Immature natural killer cell (primary cell): ENCODE data around the gene IDI2. TPM values are rescaled to one million over a fixed set of nuclear protein-coding genes. Genes with fewer than 3 reads are reported as not detected.
A peak's percentile ranks its signal among the peaks of the same experiment; 100 is the strongest.

Experiments
- DNase-seq, 3 donors: peaks; one replicate each; pipeline ENCODE4 v3.0.0; 2022; ENCODE audit warnings: mixed read lengths in 1 of 3
- H3K27ac Mint-ChIP-seq, 6 donors: one replicate each; pipeline ENCODE4 v1.8.0; 2020; ENCODE audit warnings: mixed read lengths in 6 of 6, mild to moderate bottlenecking in 5 of 6, inconsistent platforms in 4 of 6, moderate library complexity in 3 of 6
- H3K27me3 Mint-ChIP-seq, 3 donors: one replicate each; pipeline ENCODE4 v1.8.0; 2020 to 2021; ENCODE audit warnings: low read depth in 3 of 3, mild to moderate bottlenecking in 3 of 3, mixed read lengths in 3 of 3, moderate library complexity in 3 of 3, inconsistent platforms in 1 of 3
- H3K36me3 Mint-ChIP-seq, 3 donors: one replicate each; pipeline ENCODE4 v1.8.0; 2020; ENCODE audit warnings: mixed read lengths in 3 of 3, inconsistent platforms in 2 of 3, mild to moderate bottlenecking in 2 of 3
- H3K4me1 Mint-ChIP-seq, 2 donors: one replicate each; pipeline ENCODE4 v1.8.0; 2020; ENCODE audit warnings: inconsistent platforms in 2 of 2, mild to moderate bottlenecking in 2 of 2, mixed read lengths in 2 of 2, moderate library complexity in 1 of 2
- H3K4me3 Mint-ChIP-seq, 5 donors: one replicate each; pipeline ENCODE4 v1.8.0; 2020; ENCODE audit warnings: mild to moderate bottlenecking in 5 of 5, mixed read lengths in 5 of 5, inconsistent platforms in 3 of 5, moderate library complexity in 3 of 5
- H3K9me3 Mint-ChIP-seq, 6 donors: one replicate each; pipeline ENCODE4 v1.8.0; 2020; ENCODE audit warnings: mild to moderate bottlenecking in 6 of 6, mixed read lengths in 6 of 6, inconsistent platforms in 4 of 6, moderate library complexity in 3 of 6
- polyA plus RNA-seq, 3 donors: library from polyadenylated mRNA; unstranded; fragments of 300-500 nt; fragmentation: Illumina TruSeq; gene quantifications; one replicate each; pipeline ENCODE4 v1.2.3, GENCODE V29; 2021

The IDI2 gene
- polyA plus RNA-seq, 3 donors from 2014 or later: 0.19 TPM; not detected in 2

DNA sequence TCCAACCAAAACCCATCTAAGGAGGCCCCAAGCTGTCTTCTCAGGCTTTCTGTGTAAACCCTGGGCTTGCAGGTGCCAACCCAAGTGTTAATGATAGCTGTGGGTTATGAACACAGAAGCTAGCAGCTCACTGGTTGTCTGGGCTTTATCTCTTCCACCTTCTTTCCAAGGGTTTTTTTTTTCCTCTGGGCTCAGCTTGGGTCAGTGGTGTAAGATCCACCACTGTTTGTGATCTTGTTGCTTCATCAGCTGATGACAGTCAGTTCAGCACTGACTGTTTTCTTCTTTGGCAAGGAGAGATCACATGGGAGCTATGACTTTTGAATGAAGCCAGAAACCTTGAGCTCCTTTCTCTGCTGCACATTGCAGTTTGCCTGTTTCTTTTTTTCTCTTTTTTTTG lies 32.8 kb downstream of the IDI2 start:
- H3K9me3 Mint-ChIP-seq: no peaks in the 10 kb centered on the region
- peaks cover 13 to 30% (median 15%) of the 10 kb centered on the region in 3 donors for H3K36me3 Mint-ChIP-seq
- DNase-seq: no peak
- no peak overlapping the region for H3K4me3 Mint-ChIP-seq
- H3K4me1 Mint-ChIP-seq: peaks cover 32 to 35% of the 10 kb centered on the region in 2 donors
- H3K27me3 Mint-ChIP-seq: peaks cover 4 to 17% (median 6%) of the 10 kb centered on the region in 3 donors
- no peak overlapping the region for H3K27ac Mint-ChIP-seq

- no peak for DNase-seq
- H3K27ac Mint-ChIP-seq: no peak overlapping the region
- H3K36me3 Mint-ChIP-seq: peaks cover 9 to 26% (median 11%) of the 10 kb centered on the region in 3 donors
- H3K27me3 Mint-ChIP-seq: peaks cover 4 to 20% (median 6%) of the 10 kb centered on the region in 3 donors
- H3K4me1 Mint-ChIP-seq: peaks cover 35 to 38% of the 10 kb centered on the region in 2 donors
- H3K4me3 Mint-ChIP-seq: no peak overlapping the region
- no peaks in the 10 kb centered on the region for H3K9me3 Mint-ChIP-seq
Measured at GRCh38 chr10:992467-992866, 33.2 kb downstream of the IDI2 start.

DNA sequence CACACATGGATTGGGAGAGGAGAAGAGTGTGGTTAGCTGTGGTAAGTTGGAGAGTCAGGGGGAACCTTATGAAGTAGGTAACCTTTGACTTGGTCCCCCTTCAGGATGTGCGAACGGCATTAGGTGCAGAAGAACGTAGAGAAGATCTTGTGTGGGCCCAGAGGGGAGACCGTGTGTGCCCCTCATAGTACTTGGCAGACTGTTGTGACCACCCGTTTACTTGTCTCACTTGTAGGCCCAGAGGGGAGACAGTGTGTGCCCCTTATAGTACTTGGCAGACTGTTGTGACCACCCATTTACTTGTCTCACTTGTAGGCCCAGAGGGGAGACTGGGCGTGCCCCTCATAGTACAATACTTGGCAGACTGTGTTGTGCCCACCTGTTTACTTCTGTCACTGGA lies 34.9 kb downstream of the IDI2 start:
- H3K4me1 Mint-ChIP-seq: peaks cover 42 to 47% of the 10 kb centered on the region in 2 donors
- peaks cover 7 to 15% (median 11%) of the 10 kb centered on the region in 3 donors for H3K36me3 Mint-ChIP-seq
- H3K27me3 Mint-ChIP-seq: peaks cover 4 to 23% (median 6%) of the 10 kb centered on the region in 3 donors
- no peaks in the 10 kb centered on the region for H3K9me3 Mint-ChIP-seq
- no peak for DNase-seq
- peak overlapping the region in 4 of 6 donors; percentile 7 to 49 (median 32) for H3K27ac Mint-ChIP-seq
- peak overlapping the region in 3 of 5 donors; percentile 6 to 47 (median 10) for H3K4me3 Mint-ChIP-seq

GRCh38 chr10:988667-989545 lies 36.8 kb downstream of the IDI2 start:
- no peaks in the 10 kb centered on the region for H3K9me3 Mint-ChIP-seq
- H3K4me3 Mint-ChIP-seq: peak overlapping the region; percentile 95 to 97 (median 96)
- peak overlapping the region; percentile 90 to 98 (median 96) for H3K27ac Mint-ChIP-seq
- DNase-seq: no peak
- peaks cover 42 to 47% of the 10 kb centered on the region in 2 donors for H3K4me1 Mint-ChIP-seq
- peaks cover 3 to 22% (median 4%) of the 10 kb centered on the region in 3 donors for H3K27me3 Mint-ChIP-seq
- peaks cover 0 to under 1% (median 0%) of the 10 kb centered on the region in 3 donors for H3K36me3 Mint-ChIP-seq

GRCh38 chr10:987870-988666 lies 37.6 kb downstream of the IDI2 start, which contains the start of gene GTPBP4:
GTPBP4 (plus strand) TSS chr10:988434; CDS start chr10:988480, 46 bp downstream.
- Mint-ChIP-seq H3K9me3 (no peaks in the 10 kb centered on the region), H3K27me3 (peaks cover 3 to 19% (median 4%) of the 10 kb centered on the region in 3 donors), H3K4me3 (peak within 1 kb of the TSS; percentile 95 to 97 (median 96)), H3K4me1 (peaks cover 42 to 47% of the 10 kb centered on the region in 2 donors), H3K27ac (peak within 1 kb of the TSS; percentile 90 to 98 (median 96)), H3K36me3 (no peaks in the 10 kb centered on the region)
- DNase-seq: peak; percentile 93 to 95 (median 94)

DNA sequence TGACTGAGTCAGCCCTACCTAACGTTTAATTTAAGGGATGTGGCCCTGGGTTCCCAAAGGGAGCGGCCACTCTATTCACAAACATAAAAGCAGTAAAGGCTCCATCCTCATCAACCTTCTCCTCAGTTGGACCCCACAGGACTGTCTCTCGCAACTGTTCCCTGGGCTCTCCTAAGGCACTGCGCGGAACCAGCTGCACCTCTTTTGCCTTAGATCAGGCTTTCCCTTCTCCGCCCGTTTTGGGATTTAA lies 38.1 kb downstream of the IDI2 start:
- H3K36me3 Mint-ChIP-seq: peaks cover 0 to 2% (median 0%) of the 10 kb centered on the region in 3 donors
- peaks cover 3 to 19% (median 4%) of the 10 kb centered on the region in 3 donors for H3K27me3 Mint-ChIP-seq
- H3K4me3 Mint-ChIP-seq: peak overlapping the region; percentile 95 to 97 (median 96)
- no peak for DNase-seq
- H3K9me3 Mint-ChIP-seq: no peaks in the 10 kb centered on the region
- peak overlapping the region in 5 of 6 donors; percentile 57 to 98 (median 94) for H3K27ac Mint-ChIP-seq
- peaks cover 40 to 47% of the 10 kb centered on the region in 2 donors for H3K4me1 Mint-ChIP-seq

GRCh38 chr10:986881-987619 lies 38.6 kb downstream of the IDI2 start:
- peaks cover 40 to 47% of the 10 kb centered on the region in 2 donors for H3K4me1 Mint-ChIP-seq
- H3K36me3 Mint-ChIP-seq: peaks cover 0 to 3% (median 0%) of the 10 kb centered on the region in 3 donors
- DNase-seq: no peak
- peak overlapping the region; percentile 95 to 97 (median 96) for H3K4me3 Mint-ChIP-seq
- no peaks in the 10 kb centered on the region for H3K9me3 Mint-ChIP-seq
- H3K27me3 Mint-ChIP-seq: peaks cover 3 to 19% (median 4%) of the 10 kb centered on the region in 3 donors
- peak overlapping the region in 5 of 6 donors; percentile 86 to 98 (median 94) for H3K27ac Mint-ChIP-seq

DNA sequence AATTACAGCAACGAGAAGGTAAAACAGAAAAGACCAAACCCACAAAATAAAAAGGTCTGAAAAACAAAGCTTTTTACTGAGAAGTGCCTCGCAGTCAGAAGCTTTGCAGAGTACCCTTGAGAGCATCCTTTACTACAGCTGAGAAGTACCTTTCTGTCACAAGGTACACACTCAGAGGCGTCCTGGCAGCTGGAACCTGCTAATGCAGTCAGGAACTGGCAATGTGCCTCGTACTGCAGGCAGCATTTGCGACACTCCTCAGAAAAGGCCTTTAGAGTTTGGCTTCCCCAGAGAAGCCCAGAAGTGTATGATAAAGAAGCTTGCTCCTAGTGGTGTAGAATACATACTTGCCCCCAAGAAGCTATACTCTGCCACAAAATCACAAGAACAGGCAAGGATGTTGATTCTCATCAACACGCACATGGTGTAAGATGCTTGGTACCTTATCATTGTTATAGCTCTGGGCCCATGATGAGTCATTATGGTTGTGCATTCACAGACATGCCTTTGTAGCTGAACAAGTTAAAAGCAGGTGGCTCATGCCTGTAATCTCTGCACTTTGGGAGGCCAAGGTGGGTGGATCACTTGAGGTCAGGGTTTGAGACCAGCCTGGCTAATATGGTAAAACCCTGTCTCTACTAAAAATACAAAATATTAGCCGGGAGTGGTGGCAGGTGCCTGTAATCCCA lies 39.4 kb downstream of the IDI2 start:
- Mint-ChIP-seq H3K4me1 (peaks cover 40 to 45% of the 10 kb centered on the region in 2 donors), H3K36me3 (peaks cover 0 to 3% (median under 1%) of the 10 kb centered on the region in 3 donors), H3K9me3 (no peaks in the 10 kb centered on the region), H3K4me3 (peak overlapping the region in 4 of 5 donors; percentile 27 to 97 (median 96)), H3K27me3 (peaks cover 3 to 19% (median 4%) of the 10 kb centered on the region in 3 donors), H3K27ac (peak overlapping the region in 1 of 6 donors; percentile 94)
- no peak for DNase-seq

- Mint-ChIP-seq H3K27me3 (peaks cover 3 to 19% (median 4%) of the 10 kb centered on the region in 3 donors), H3K4me1 (peaks cover 32 to 36% of the 10 kb centered on the region in 2 donors), H3K9me3 (peaks cover 0 to 6% (median 4%) of the 10 kb centered on the region in 6 donors), H3K36me3 (peaks cover 5 to 10% (median 9%) of the 10 kb centered on the region in 3 donors), H3K27ac (no peak overlapping the region), H3K4me3 (no peak overlapping the region)
- DNase-seq: no peak
Measured at GRCh38 chr10:985361-985760, 40.3 kb downstream of the IDI2 start.

- Mint-ChIP-seq H3K4me3 (no peak overlapping the region), H3K4me1 (peaks cover 20 to 23% of the 10 kb centered on the region in 2 donors), H3K36me3 (peaks cover 6 to 10% (median 9%) of the 10 kb centered on the region in 3 donors), H3K27ac (no peak overlapping the region), H3K27me3 (peaks cover 3 to 17% (median 4%) of the 10 kb centered on the region in 3 donors), H3K9me3 (peaks cover 0 to 10% (median 7%) of the 10 kb centered on the region in 6 donors)
- no peak for DNase-seq
Measured at GRCh38 chr10:983971-984655, 41.5 kb downstream of the IDI2 start.

DNA sequence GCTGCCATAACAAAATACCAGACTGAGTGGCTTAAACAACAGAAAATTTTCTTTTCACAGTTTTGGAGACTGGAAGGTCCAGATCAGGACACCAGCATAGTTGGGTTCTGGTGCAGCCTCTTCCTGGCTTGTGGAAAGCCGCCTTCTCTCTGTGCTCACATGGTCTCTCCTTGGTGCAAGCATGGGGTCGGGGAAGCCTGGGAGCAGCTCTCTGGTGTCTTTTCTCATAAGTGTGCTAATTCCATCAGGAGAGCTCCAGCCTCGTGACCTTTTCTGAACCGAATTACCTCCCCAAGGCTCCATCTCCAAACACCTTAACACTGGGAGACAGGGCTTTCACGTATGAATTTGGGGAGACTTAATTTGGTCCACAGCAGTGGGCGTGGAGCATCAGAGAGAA lies 42.3 kb downstream of the IDI2 start:
- DNase-seq: no peak

DNA sequence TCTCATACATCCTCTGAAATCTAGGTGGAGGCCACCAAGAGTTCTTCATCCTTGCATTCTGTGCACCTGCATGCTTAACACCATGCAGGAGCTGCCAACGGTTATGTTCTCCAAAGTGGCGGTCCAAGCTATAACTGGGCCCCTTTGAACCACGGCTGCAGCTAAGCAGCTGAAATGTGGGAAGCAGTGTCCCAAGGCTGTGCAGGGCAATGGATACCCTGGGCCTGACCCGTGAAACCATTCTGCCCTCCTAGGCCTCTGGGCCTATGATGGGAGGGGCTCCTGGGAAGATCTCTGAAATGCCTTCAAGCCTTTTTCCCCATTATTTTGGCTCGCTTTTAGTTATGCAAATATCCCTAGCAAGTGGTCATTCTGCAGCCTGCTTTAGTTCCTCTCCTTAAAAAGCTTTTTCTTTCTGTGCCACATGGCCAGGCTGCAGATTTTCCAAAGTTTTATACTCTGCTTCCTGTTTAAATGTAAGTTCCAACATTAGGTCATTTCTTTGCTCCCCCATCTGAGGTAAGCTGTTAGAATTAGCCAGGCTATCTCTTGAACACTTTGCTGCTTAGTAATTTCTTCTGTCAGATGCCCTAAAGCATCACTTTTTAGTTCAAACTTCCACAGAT lies 45.1 kb downstream of the IDI2 start:
- no peak overlapping the region for H3K4me3 Mint-ChIP-seq
- H3K27ac Mint-ChIP-seq: no peak overlapping the region
- H3K27me3 Mint-ChIP-seq: peaks cover 0 to 4% (median 2%) of the 10 kb centered on the region in 3 donors

More for the DNA sequence above, 42.3 kb downstream of the IDI2 start:
- peaks cover 3 to 14% (median 4%) of the 10 kb centered on the region in 3 donors for H3K27me3 Mint-ChIP-seq
- H3K4me3 Mint-ChIP-seq: no peak overlapping the region
- H3K9me3 Mint-ChIP-seq: peaks cover 0 to 16% (median 11%) of the 10 kb centered on the region in 6 donors
- peaks cover 13 to 16% of the 10 kb centered on the region in 2 donors for H3K4me1 Mint-ChIP-seq
- H3K36me3 Mint-ChIP-seq: peaks cover 9 to 16% (median 11%) of the 10 kb centered on the region in 3 donors
- H3K27ac Mint-ChIP-seq: no peak overlapping the region

More for the DNA sequence above, 45.1 kb downstream of the IDI2 start:
- Mint-ChIP-seq H3K9me3 (peaks cover 0 to 16% (median 11%) of the 10 kb centered on the region in 6 donors), H3K36me3 (peaks cover 14 to 19% (median 14%) of the 10 kb centered on the region in 3 donors), H3K4me1 (no peaks in the 10 kb centered on the region)
- no peak for DNase-seq
